GM10266 (cell line): ENCODE measurements around the gene MAPK4.
"Not testable (repeated sequence)": the region's sequence is repeated elsewhere in the genome, so short reads cannot be mapped to it uniquely, and the experiment has no call there.

Experiments
- DNase-seq: peaks from one replicate; pipeline ENCODE4 v3.0.0; 2012; ENCODE audit errors: extremely low spot score
- TF ChIP-seq, protein P1 (sequence below): IDR thresholded peaks from 2 replicates; pipeline ENCODE4 v1.5.1; 2012; ENCODE audit warnings: mild to moderate bottlenecking, low read depth; ENCODE audit not compliant: control insufficient read depth, insufficient read depth; ENCODE audit errors: missing control alignments

The MAPK4 gene

GRCh38 chr18:50559752-50560680 lies at the start of gene MAPK4:
Gene MAPK4, plus strand, starts transcription at chr18:50560087. Its CDS starts 103,872 bp downstream, at chr18:50663959.
- TF ChIP-seq, protein P1, sequence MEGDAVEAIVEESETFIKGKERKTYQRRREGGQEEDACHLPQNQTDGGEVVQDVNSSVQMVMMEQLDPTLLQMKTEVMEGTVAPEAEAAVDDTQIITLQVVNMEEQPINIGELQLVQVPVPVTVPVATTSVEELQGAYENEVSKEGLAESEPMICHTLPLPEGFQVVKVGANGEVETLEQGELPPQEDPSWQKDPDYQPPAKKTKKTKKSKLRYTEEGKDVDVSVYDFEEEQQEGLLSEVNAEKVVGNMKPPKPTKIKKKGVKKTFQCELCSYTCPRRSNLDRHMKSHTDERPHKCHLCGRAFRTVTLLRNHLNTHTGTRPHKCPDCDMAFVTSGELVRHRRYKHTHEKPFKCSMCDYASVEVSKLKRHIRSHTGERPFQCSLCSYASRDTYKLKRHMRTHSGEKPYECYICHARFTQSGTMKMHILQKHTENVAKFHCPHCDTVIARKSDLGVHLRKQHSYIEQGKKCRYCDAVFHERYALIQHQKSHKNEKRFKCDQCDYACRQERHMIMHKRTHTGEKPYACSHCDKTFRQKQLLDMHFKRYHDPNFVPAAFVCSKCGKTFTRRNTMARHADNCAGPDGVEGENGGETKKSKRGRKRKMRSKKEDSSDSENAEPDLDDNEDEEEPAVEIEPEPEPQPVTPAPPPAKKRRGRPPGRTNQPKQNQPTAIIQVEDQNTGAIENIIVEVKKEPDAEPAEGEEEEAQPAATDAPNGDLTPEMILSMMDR, result no peak
- peak; percentile 67 for DNase-seq

GRCh38 chr18:50517277-50517676 lies 42.6 kb upstream of the MAPK4 start:
- not testable (repeated sequence) for DNase-seq

DNA sequence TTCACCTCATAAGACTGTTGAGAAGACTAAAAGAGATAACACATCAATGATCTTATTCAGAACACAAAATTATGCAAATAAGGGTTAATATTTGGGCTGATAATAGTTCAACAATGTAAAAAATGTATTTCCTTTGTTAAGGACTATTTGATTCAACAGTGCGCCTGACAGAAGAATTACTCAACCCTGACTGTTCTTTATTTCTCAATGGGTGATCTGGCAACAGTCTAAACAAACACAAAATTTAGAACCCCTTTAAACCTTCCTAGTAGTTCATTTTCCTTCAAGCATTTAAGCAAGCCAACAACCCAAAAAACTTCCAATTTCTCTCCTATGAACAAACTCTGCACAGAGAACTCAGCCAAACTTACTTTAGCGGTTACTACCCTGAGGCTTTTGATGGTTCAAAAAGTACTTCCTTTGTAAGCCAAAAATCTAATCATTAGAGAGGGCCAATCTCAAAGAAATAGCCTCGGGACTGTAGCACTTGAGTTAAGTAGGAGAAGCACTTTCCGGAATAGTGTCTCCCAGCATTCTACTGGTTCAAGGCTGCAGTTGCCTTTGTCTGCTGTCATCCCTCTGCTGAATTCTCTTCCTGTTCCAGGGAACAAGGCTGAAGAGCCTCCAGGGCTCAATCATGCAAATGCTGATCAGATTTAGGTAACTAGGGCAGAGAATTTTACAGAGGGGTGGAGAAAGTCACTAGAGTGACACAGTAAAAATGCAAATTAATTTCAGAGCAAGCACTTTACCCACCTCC lies 40.9 kb upstream of the MAPK4 start:
- TF ChIP-seq, protein P1, result no peak
- DNase-seq, result no peak

GRCh38 chr18:50523165-50523564 lies 36.7 kb upstream of the MAPK4 start:
- TF ChIP-seq, protein P1, result no peak
- no peak for DNase-seq

- DNase-seq, result no peak
Observed at GRCh38 chr18:50527636-50528307, 32.1 kb upstream of the MAPK4 start.

GRCh38 chr18:50528806-50529205 lies 31.1 kb upstream of the MAPK4 start:
- TF ChIP-seq, protein P1, result no peak

More at GRCh38 chr18:50527636-50528307, 32.1 kb upstream of the MAPK4 start:
- TF ChIP-seq, protein P1, result no peak

GRCh38 chr18:50533822-50534221 lies 26.1 kb upstream of the MAPK4 start:
- DNase-seq, result not testable (repeated sequence)

More at GRCh38 chr18:50528806-50529205, 31.1 kb upstream of the MAPK4 start:
- DNase-seq, result no peak

DNA sequence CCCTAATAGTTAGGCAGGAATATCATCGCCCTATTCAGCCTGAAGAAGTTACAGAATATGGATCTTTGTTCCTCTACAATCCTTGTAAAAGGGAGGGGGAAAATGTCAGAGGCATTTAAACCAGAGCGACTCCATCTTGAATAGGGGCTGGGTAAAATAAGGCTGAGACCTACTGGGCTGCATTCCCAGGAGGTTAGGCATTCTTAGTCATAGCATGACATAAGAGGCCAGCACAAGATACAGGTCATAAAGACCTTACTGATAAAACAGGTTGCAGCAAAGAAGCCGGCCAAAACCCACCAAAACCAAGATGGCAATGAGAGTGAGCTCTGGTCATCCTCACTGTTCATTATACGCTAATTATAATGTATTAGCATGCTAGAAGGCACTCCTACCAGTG lies 15.4 kb upstream of the MAPK4 start:
- DNase-seq, result not testable (repeated sequence)
